GM12878 (cell line): ENCODE results near the gene DYDC1. TPM values are rescaled to one million over a fixed set of nuclear protein-coding genes. Genes with fewer than 3 reads are reported as not detected.
"Not testable (repeated sequence)": the region's sequence is repeated elsewhere in the genome, so short reads cannot be mapped to it uniquely, and the experiment has no call there.

ENCODE experiments used
- ATAC-seq: fragments of 200-7000 bp; cut with Tn5 transposase; 3 replicates; pipeline ENCODE4 v1.9.1; 2020; ENCODE audit warnings: mild to moderate bottlenecking, moderate library complexity
- BruUV-seq: library from RNA; stranded (reverse); fragments of 400-500 nt; replicated peaks from 2 replicates; lab custom pipeline; 2021; lab: Mats Ljungman, UMichigan
- CTCF ChIA-PET: fragments of 300-600 bp; sonication (Branson Sonifier 250); formaldehyde crosslinking; extraction: SDS; loops from one replicate; lab custom pipeline; 2021; ENCODE audit warnings: inconsistent platforms; lab: Yijun Ruan, JAX
- POLR2A ChIA-PET: fragments of 350-600 bp; formaldehyde crosslinking; extraction: SDS; loops from one replicate; lab custom pipeline; 2021; ENCODE audit warnings: inconsistent platforms; lab: Charles Lee
- RAD21 ChIA-PET: fragments of 300-600 bp; sonication (Branson Sonifier 250); formaldehyde crosslinking; loops from one replicate; lab custom pipeline; 2023; ENCODE audit warnings: antibody characterized with exemption; ENCODE audit not compliant: unreplicated experiment; lab: Charles Lee
- SMC1A ChIA-PET: fragments of 300-600 bp; sonication (Branson Sonifier 250); formaldehyde crosslinking; loops from one replicate; lab custom pipeline; 2023; ENCODE audit not compliant: unreplicated experiment, uncharacterized antibody; lab: Charles Lee
- DNase-seq: peaks from one replicate; pipeline ENCODE4 v3.0.0-alpha.2; 2011; ENCODE audit warnings: low read depth, low spot score
- FAIRE-seq: peaks from 3 replicates; lab custom pipeline; 2011; peaks lifted over from hg19 to GRCh38; lab: Jason Lieb, UNC
- H2AFZ ChIP-seq: 2 replicates; pipeline ENCODE4 v1.6.0; 2011; ENCODE audit warnings: low read depth, low read length, control low read depth; ENCODE audit not compliant: control insufficient read depth
- H3K27ac ChIP-seq: 2 replicates; pipeline ENCODE4 v1.5.1; 2011; ENCODE audit warnings: control low read depth; ENCODE audit not compliant: control insufficient read depth, insufficient read depth
- H3K27me3 ChIP-seq, 2 experiments: replicated peaks in 1 of 2; 2 replicates each; pipeline versions ENCODE4 v1.6.0 to v1.6.1; 2011; ENCODE audit warnings: low read length in 1 of 2; ENCODE audit not compliant: control insufficient read depth in 2 of 2, insufficient read depth in 2 of 2
- H3K36me3 ChIP-seq, 2 experiments: 2 replicates each; pipeline ENCODE4 v1.5.1; 2011; ENCODE audit warnings: low read length in 1 of 2; ENCODE audit not compliant: control insufficient read depth in 2 of 2, insufficient read depth in 2 of 2
- H3K4me1 ChIP-seq: 2 replicates; pipeline ENCODE4 v1.6.1; 2011; ENCODE audit warnings: mild to moderate bottlenecking, low read length, moderate library complexity, mixed read lengths; ENCODE audit not compliant: control insufficient read depth, insufficient read depth
- H3K4me2 ChIP-seq: 2 replicates; pipeline ENCODE4 v1.6.0; 2011; ENCODE audit warnings: control low read depth; ENCODE audit not compliant: control insufficient read depth, insufficient read depth
- H3K4me3 ChIP-seq: fragments of 200-600 bp; sonication (generic); 2 replicates; pipeline ENCODE4 v1.5.1; 2016
- H3K79me2 ChIP-seq: 2 replicates; pipeline ENCODE4 v1.6.0; 2011; ENCODE audit warnings: low read length; ENCODE audit not compliant: control insufficient read depth, insufficient read depth
- H3K9ac ChIP-seq: 2 replicates; pipeline ENCODE4 v1.8.0; 2011; ENCODE audit warnings: low read length, control low read depth, mixed read lengths; ENCODE audit not compliant: control insufficient read depth, insufficient read depth
- H3K9me3 ChIP-seq: replicated peaks from 3 replicates; pipeline ENCODE4 v1.5.1; 2011; ENCODE audit warnings: mild to moderate bottlenecking, low read length; ENCODE audit not compliant: control insufficient read depth, insufficient read depth
- H4K20me1 ChIP-seq: 2 replicates; pipeline ENCODE4 v1.6.0; 2011; ENCODE audit not compliant: control insufficient read depth, insufficient read depth
- CHD4 ChIP-seq: fragments of 200-600 bp; sonication (generic); IDR thresholded peaks from 2 replicates; pipeline ENCODE4 v1.6.1; 2016; ENCODE audit warnings: mild to moderate bottlenecking
- FOXK2 ChIP-seq: fragments of 450-650 bp; IDR thresholded peaks from 2 replicates; pipeline ENCODE4 v1.6.1; 2017; ENCODE audit warnings: mild to moderate bottlenecking, moderate library complexity
- FOXM1 ChIP-seq: IDR thresholded peaks from 2 replicates; pipeline ENCODE4 v1.6.1; 2012; ENCODE audit warnings: low read depth, mild to moderate bottlenecking, inconsistent platforms, low read length, moderate library complexity
- HDAC2 ChIP-seq: fragments of 200-600 bp; sonication (generic); IDR thresholded peaks from 2 replicates; pipeline ENCODE4 v1.6.1; 2017
- HDGF ChIP-seq: fragments of 450-650 bp; IDR thresholded peaks from 2 replicates; pipeline ENCODE4 v1.6.1; 2016; ENCODE audit warnings: antibody characterized with exemption
- IKZF2 ChIP-seq, 2 experiments: fragments of 450-650 bp; IDR thresholded peaks; 2 replicates each; pipeline ENCODE4 v1.6.1; 2017; ENCODE audit warnings: mild to moderate bottlenecking in 2 of 2, moderate library complexity in 2 of 2
- MEF2B ChIP-seq: fragments of 450-650 bp; IDR thresholded peaks from 2 replicates; pipeline ENCODE4 v1.6.1; 2018; ENCODE audit warnings: mild to moderate bottlenecking, moderate library complexity; ENCODE audit not compliant: partially characterized antibody, poor library complexity, severe bottlenecking
- MYC ChIP-seq: IDR thresholded peaks from 2 replicates; pipeline ENCODE4 v1.6.1; 2011; ENCODE audit warnings: mild to moderate bottlenecking, low read length, moderate library complexity, inconsistent platforms; ENCODE audit not compliant: insufficient read depth, insufficient replicate concordance, insufficient read length, severe bottlenecking
- NFXL1 ChIP-seq: fragments of 450-650 bp; IDR thresholded peaks from 2 replicates; pipeline ENCODE4 v1.6.1; 2017; ENCODE audit warnings: antibody characterized with exemption, mild to moderate bottlenecking, borderline replicate concordance
- NFYB ChIP-seq: IDR thresholded peaks from 2 replicates; pipeline ENCODE4 v1.6.1; 2011; ENCODE audit warnings: low read depth, mild to moderate bottlenecking, low read length, improper control_type of control experiment, moderate library complexity; ENCODE audit not compliant: insufficient read depth
- RELA ChIP-seq: fragments of 450-650 bp; IDR thresholded peaks from 2 replicates; pipeline ENCODE4 v1.8.0; 2014; ENCODE audit warnings: borderline replicate concordance; ENCODE audit not compliant: partially characterized antibody
- RUNX3 ChIP-seq: IDR thresholded peaks from 2 replicates; pipeline ENCODE4 v1.6.1; 2012; ENCODE audit warnings: low read length, inconsistent platforms
- SREBF1 ChIP-seq: IDR thresholded peaks from 2 replicates; pipeline ENCODE4 v1.6.1; 2012; ENCODE audit warnings: mild to moderate bottlenecking, low read length
- SREBF2 ChIP-seq: IDR thresholded peaks from 2 replicates; pipeline ENCODE4 v1.6.1; 2012; ENCODE audit warnings: mild to moderate bottlenecking, low read length
- STAT3 ChIP-seq: IDR thresholded peaks from 2 replicates; pipeline ENCODE4 v1.6.1; 2011; ENCODE audit warnings: low read depth, low read length, improper control_type of control experiment
- SUPT20H ChIP-seq: IDR thresholded peaks from 2 replicates; pipeline ENCODE4 v1.6.1; 2011; ENCODE audit warnings: low read depth, mild to moderate bottlenecking, low read length, moderate library complexity, borderline replicate concordance; ENCODE audit not compliant: control insufficient read depth
- WGBS: methylation state at CpG from one replicate; pipeline ENCODE4 v1.1.6; 2016; ENCODE audit warnings: low lambda C conversion rate; ENCODE audit not compliant: insufficient replicate concordance, insufficient coverage; ENCODE audit errors: missing lambda C conversion rate; 5-methylcytosine and 5-hydroxymethylcytosine counted together
- in situ Hi-C: fragments of 300-500 bp; cut with MboI; formaldehyde crosslinking; loops from 9 replicates; pipeline ENCODE4 v1.14.3; 2018; ENCODE audit warnings: mixed read lengths
- intact Hi-C: fragments of 100-400 bp; cut with micrococcal nuclease; formaldehyde crosslinking; loops from one replicate; pipeline ENCODE4 v1.14.2; 2022; ENCODE audit not compliant: unreplicated experiment
- polyA plus RNA-seq, 11 experiments: library from polyadenylated mRNA; depleted of rRNA in 4 of 11; unstranded in 6 of 11; stranded (reverse) in 5 of 11; fragments of >200 nt; fragmentation: Nextera tagmentation in 4 of 11; fragmentation: Illumina TruSeq in 1 of 11; extraction: Ambion mirVana in 4 of 11; extraction: Trizol in 1 of 11; gene quantifications; 1 replicate in 1 of 11; 2 replicates in 10 of 11; pipeline versions ENCODE4 v1.2.1 to v1.2.3, GENCODE V29; 2011 to 2016; ENCODE audit warnings: inconsistent platforms in 2 of 11, missing spikeins in 2 of 11, low read depth in 1 of 11
- total RNA-seq, 4 experiments: library from RNA; depleted of rRNA in 3 of 4; stranded (reverse); fragments of >200 nt in 3 of 4; fragmentation: Illumina TruSeq in 1 of 4; extraction: Trizol in 1 of 4; gene quantifications; 2 replicates each; pipeline versions ENCODE4 v1.2.1 to v1.2.3, GENCODE V29; 2013 to 2021

The DYDC1 gene
- total and polyA plus RNA-seq, 10 of the 15 experiments (the other 5 are each of a cell fraction or from before 2014, with no cell fraction given): not detected

GRCh38 chr10:80313523-80313922 lies 43.0 kb downstream of the DYDC1 start (continued):
- TF ChIP-seq CHD4: no peak
- TF ChIP-seq IKZF2 (IDR thresholded peaks at IDR 0.05): no peak
- TF ChIP-seq MEF2B: no peak
- no peak for TF ChIP-seq MYC
- TF ChIP-seq SREBF2: no peak
- no peak for TF ChIP-seq NFYB
- TF ChIP-seq, all 136 proteins: peak for 0

GRCh38 chr10:80305989-80306388 lies 50.6 kb downstream of the DYDC1 start:
- H3K4me2 ChIP-seq, in situ Hi-C loops, RAD21 ChIA-PET, H3K4me1 ChIP-seq, H3K36me3 ChIP-seq, H3K9me3 ChIP-seq, H3K4me3 ChIP-seq, H2AFZ ChIP-seq, SMC1A ChIA-PET, intact Hi-C loops, H4K20me1 ChIP-seq, ATAC-seq, H3K9ac ChIP-seq, BruUV-seq, H3K79me2 ChIP-seq, H3K27ac ChIP-seq, H3K27me3 ChIP-seq, FAIRE-seq, DNase-seq, CTCF ChIA-PET, POLR2A ChIA-PET: not testable (repeated sequence)
- 23% methylated on average over 3 of the region's 3 CpGs for WGBS

- Histone ChIP-seq H3K4me3 (no peak overlapping the region), H3K27me3 (no peaks in the 10 kb centered on the region; a peak in 2 of 4 replicates), H3K79me2 (no peaks in the 10 kb centered on the region), H3K9me3 (no peaks in the 10 kb centered on the region; the same call in 2 of the 3 replicates), H2AFZ (no peak overlapping the region), H3K4me2 (no peak overlapping the region), H3K27ac (no peak overlapping the region), H3K9ac (no peak overlapping the region), H3K36me3 (no peaks in the 10 kb centered on the region), H3K4me1 (no peaks in the 10 kb centered on the region), H4K20me1 (no peaks in the 10 kb centered on the region)
- DNase-seq (no peak), ATAC-seq (no peak), FAIRE-seq (no peak)
- CTCF ChIA-PET: no interaction called here
- no TSS peak for BruUV-seq
- in situ Hi-C loops (no loop called here), intact Hi-C loops (no loop called here)
- SMC1A ChIA-PET: no interaction called here
- RAD21 ChIA-PET: no interaction called here
- POLR2A ChIA-PET: no interaction called here
- WGBS: 0% methylated on average over 3 of the region's 3 CpGs
- no peak for TF ChIP-seq FOXK2
- no peak for TF ChIP-seq RELA
- no peak for TF ChIP-seq NFXL1
- no peak for TF ChIP-seq RUNX3
- TF ChIP-seq FOXM1: no peak
- TF ChIP-seq HDAC2: no peak
- TF ChIP-seq SREBF2: no peak
- TF ChIP-seq HDGF: no peak
- no peak for TF ChIP-seq SREBF1
- no peak for TF ChIP-seq SUPT20H
- no peak for TF ChIP-seq STAT3
Observed at GRCh38 chr10:80296942-80297341, 59.6 kb downstream of the DYDC1 start.
